AG04450 (cell line): Measurements from ENCODE around the gene NUS1. TPM values are rescaled to one million over a fixed set of nuclear protein-coding genes. Genes with fewer than 3 reads are reported as not detected.

ENCODE experiments used
- polyA plus RNA-seq: library from polyadenylated mRNA; depleted of rRNA; stranded (reverse); fragments of >200 nt; gene quantifications from 2 replicates; pipeline ENCODE4 v1.2.3, GENCODE V29; 2011; rRNA removed

NUS1 gene
- polyA plus RNA-seq, 1 experiment: 26.1 TPM

Other genes starting within 250 kb of the NUS1 start
- not detected in 2 replicates for gene ROS1, start 249.5 kb upstream of the NUS1 start, polyA plus RNA-seq
- 14.9 and 19.0 TPM in 2 replicates for gene DCBLD1, start 192.8 kb upstream of the NUS1 start, polyA plus RNA-seq
- gene GOPC, start 73.0 kb upstream of the NUS1 start, polyA plus RNA-seq: 25.0 and 37.8 TPM in 2 replicates
- gene SLC35F1, start 231.8 kb downstream of the NUS1 start, polyA plus RNA-seq: 0.07 and 0.14 TPM in 2 replicates